CD1c-positive myeloid dendritic cell (primary cell): ENCODE results near the gene ZNF513.
"Not testable (repeated sequence)": the region's sequence is repeated elsewhere in the genome, so short reads cannot be mapped to it uniquely, and the experiment has no call there.

Experiments
- DNase-seq: peaks from one replicate; pipeline ENCODE4 v3.0.0-alpha.2; 2016; ENCODE audit errors: extremely low spot score

ZNF513 gene

GRCh38 chr2:27380626-27381545 lies at the start of gene ZNF513:
Gene ZNF513, minus strand, starts transcription at chr2:27380734. Its CDS starts 208 bp downstream, at chr2:27380526.
- peak; percentile 98 for DNase-seq

GRCh38 chr2:27428978-27429541 lies 48.5 kb upstream of the ZNF513 start:
- peak; percentile 90 for DNase-seq

GRCh38 chr2:27428213-27428977 lies 47.9 kb upstream of the ZNF513 start, which contains the start of gene NRBP1:
Gene NRBP1, plus strand, starts transcription at chr2:27428631. Its CDS starts 4,643 bp downstream, at chr2:27433274.
- DNase-seq: peak; percentile 97

GRCh38 chr2:27427863-27428212 lies 47.3 kb upstream of the ZNF513 start:
- no peak for DNase-seq

GRCh38 chr2:27425039-27425438 lies 44.5 kb upstream of the ZNF513 start:
- not testable (repeated sequence) for DNase-seq

- DNase-seq: no peak
Measured at GRCh38 chr2:27422958-27423357, 42.4 kb upstream of the ZNF513 start.

- DNase-seq: no peak
Measured at GRCh38 chr2:27421660-27422250, 41.2 kb upstream of the ZNF513 start.

- DNase-seq: no peak
Measured at GRCh38 chr2:27420996-27421395, 40.5 kb upstream of the ZNF513 start.

- no peak for DNase-seq
Measured at GRCh38 chr2:27416151-27416550, 35.6 kb upstream of the ZNF513 start.

GRCh38 chr2:27412419-27413152 lies 32.1 kb upstream of the ZNF513 start:
- no peak for DNase-seq

GRCh38 chr2:27409321-27410073 lies 29.0 kb upstream of the ZNF513 start, which contains the start of gene PPM1G:
Gene PPM1G, minus strand, starts transcription at chr2:27409591. Its CDS starts 169 bp downstream, at chr2:27409422.
- peak; percentile 98 for DNase-seq

- peak; percentile 45 for DNase-seq
Measured at GRCh38 chr2:27408601-27409320, 28.2 kb upstream of the ZNF513 start.

- peak; percentile 9 for DNase-seq
Measured at GRCh38 chr2:27407798-27408491, 27.4 kb upstream of the ZNF513 start.

- DNase-seq: no peak
Measured at GRCh38 chr2:27400348-27401135, 20.0 kb upstream of the ZNF513 start.

GRCh38 chr2:27398962-27399361 lies 18.4 kb upstream of the ZNF513 start:
- no peak for DNase-seq

- no peak for DNase-seq
Measured at GRCh38 chr2:27393225-27393624, 12.7 kb upstream of the ZNF513 start.

GRCh38 chr2:27390822-27391679 lies 10.5 kb upstream of the ZNF513 start:
- no peak for DNase-seq
